Transverse colon (tissue), 3 donors: Measurements from ENCODE around the gene BHLHA9.

ENCODE experiments used
- CTCF ChIP-seq, 5 experiments: fragments of 200-600 bp in 3 of 5; fragments of 450-650 bp in 2 of 5; sonication (generic) in 3 of 5; IDR thresholded peaks; 1 replicate in 2 of 5; 2 replicates in 3 of 5; pipeline ENCODE4 v1.5.1; 2016 to 2017; ENCODE audit warnings: antibody characterized with exemption in 5 of 5, inconsistent platforms in 3 of 5, mild to moderate bottlenecking in 2 of 5, moderate library complexity in 1 of 5
- EP300 ChIP-seq: sonication (generic); formaldehyde crosslinking; IDR thresholded peaks from one replicate; pipeline ENCODE4 v1.6.1; 2017; ENCODE audit warnings: antibody characterized with exemption, low read depth

- TF ChIP-seq CTCF (IDR thresholded peaks at IDR 0.05) (no peak), EP300 (no peak)
Observed at GRCh38 chr17:1227365-1227764, 42.9 kb upstream of the BHLHA9 start.
